DND-41 (cell line): ENCODE results near the gene CCN2.
"Not testable (repeated sequence)": the region's sequence is repeated elsewhere in the genome, so short reads cannot be mapped to it uniquely, and the experiment has no call there.

Experiments
- CTCF ChIP-seq: IDR thresholded peaks from 2 replicates; pipeline ENCODE4 v1.5.1; 2012; ENCODE audit warnings: borderline replicate concordance, low read length, moderate library complexity, mild to moderate bottlenecking; ENCODE audit not compliant: poor library complexity, severe bottlenecking; ENCODE audit errors: extremely low read depth
- EZH2 ChIP-seq: IDR thresholded peaks from 3 replicates; pipeline ENCODE4 v1.6.1; 2012; ENCODE audit warnings: borderline replicate concordance, low read depth, mild to moderate bottlenecking, moderate library complexity, low read length, inconsistent platforms; ENCODE audit not compliant: severe bottlenecking

DNA sequence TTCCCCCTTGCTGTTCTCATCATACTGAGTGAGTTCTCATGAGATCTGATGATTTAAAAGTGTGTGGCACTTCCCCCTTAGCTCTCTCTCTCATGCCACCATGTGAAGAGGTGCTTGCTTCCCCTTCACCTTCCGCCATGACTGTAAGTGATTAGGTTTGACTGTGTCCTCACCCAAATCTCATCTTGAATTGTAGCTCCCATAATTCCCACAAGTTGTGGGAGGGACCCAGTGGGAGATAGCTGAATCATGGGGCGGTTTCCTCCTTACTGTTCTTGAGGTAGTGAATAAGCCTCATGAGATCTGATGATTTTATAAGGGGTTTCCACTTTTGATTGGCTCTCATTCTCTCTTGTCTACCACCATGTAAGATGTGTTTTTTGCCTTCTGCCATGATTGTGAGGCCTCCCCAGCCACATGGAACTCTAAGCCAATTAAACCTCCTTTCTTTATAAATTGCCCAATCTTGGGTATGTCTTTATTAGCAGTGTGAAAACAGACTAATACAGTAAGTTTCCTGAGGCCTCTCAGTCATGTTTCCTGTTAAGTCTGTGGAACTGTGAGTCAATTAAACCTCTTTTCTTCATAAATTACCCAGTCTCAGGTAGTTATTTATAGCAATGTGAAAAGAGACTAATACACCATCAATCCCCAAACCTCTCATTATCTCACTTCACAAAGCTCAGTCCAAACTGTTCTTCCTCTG lies 34.9 kb downstream of the CCN2 start:
- TF ChIP-seq EZH2, CTCF: not testable (repeated sequence)
